Measurements from ENCODE around the gene HOXD9. TPM values are rescaled to one million over a fixed set of nuclear protein-coding genes. Genes with fewer than 3 reads are reported as not detected.
A peak's percentile ranks its signal among the peaks of the same experiment; 100 is the strongest.

The HOXD9 gene
- total and polyA plus RNA-seq, 8 donors, result 0.12 to 1.1 (median 0.34) TPM; not detected in 2

GRCh38 chr2:176098366-176099158 lies 24.0 kb upstream of the HOXD9 start:
- Histone ChIP-seq H3K27ac (no peak overlapping the region), H3K36me3 (no peaks in the 10 kb centered on the region), H3K4me3 (no peak overlapping the region), H3K4me1 (peaks cover 0 to 5% (median 4%) of the 10 kb centered on the region in 3 donors), H3K27me3 (peaks cover 8 to 87% (median 46%) of the 10 kb centered on the region in 4 donors), H3K9me3 (no peaks in the 10 kb centered on the region)
- DNase-seq, result peak in 1 of 6 donors; percentile 80
- intact Hi-C loops (cut with DNase I), result loop anchor here in 1 of 3 donors (5.0 kb wide), 1 partner anchor 416 kb away; no protein-coding TSS in a partner anchor
- 4 to 5% methylated on average over 34 to 35 of the region's 35 CpGs for WGBS, 2 donors
- no peak for TF ChIP-seq CTCF (IDR thresholded peaks at IDR 0.05)
- no peak for FAIRE-seq
- no peak for ATAC-seq

GRCh38 chr2:176099159-176099727 lies 23.3 kb upstream of the HOXD9 start:
- intact Hi-C loops (cut with DNase I), result loop anchor here in 1 of 3 donors (5.0 kb wide), 1 partner anchor 417 kb away; no protein-coding TSS in a partner anchor
- Histone ChIP-seq H3K4me1 (peaks cover 0 to 4% (median 4%) of the 10 kb centered on the region in 3 donors), H3K4me3 (no peak overlapping the region), H3K27me3 (peaks cover 8 to 87% (median 44%) of the 10 kb centered on the region in 4 donors), H3K27ac (no peak overlapping the region), H3K9me3 (no peaks in the 10 kb centered on the region), H3K36me3 (no peaks in the 10 kb centered on the region)
- FAIRE-seq, result no peak
- 6 to 7% methylated on average over 30 of the region's 30 CpGs for WGBS, 2 donors
- DNase-seq, result no peak
- ATAC-seq, result no peak
- TF ChIP-seq CTCF (IDR thresholded peaks at IDR 0.05), result no peak

- no peak for TF ChIP-seq CTCF (IDR thresholded peaks at IDR 0.05)
- WGBS, 2 donors, result 5 to 6% methylated on average over 70 of the region's 70 CpGs
- Histone ChIP-seq H3K4me1 (peaks cover 0 to 8% (median 4%) of the 10 kb centered on the region in 3 donors), H3K9me3 (no peaks in the 10 kb centered on the region), H3K36me3 (no peaks in the 10 kb centered on the region), H3K4me3 (no peak within 1 kb of the TSS), H3K27ac (no peak within 1 kb of the TSS), H3K27me3 (peaks cover 3 to 87% (median 45%) of the 10 kb centered on the region in 4 donors)
- FAIRE-seq (no peak), ATAC-seq (no peak), DNase-seq (peak in 1 of 6 donors; percentile 77)
- intact Hi-C loops (cut with DNase I), result loop anchor here in 1 of 3 donors (5.0 to 10.0 kb wide), 2 partner anchors 418 to 745 kb away; no protein-coding TSS in a partner anchor
Measured at GRCh38 chr2:176099728-176100546, 22.6 kb upstream of the HOXD9 start, which contains the start of gene HOXD12. Gene HOXD12, plus strand, starts transcription at chr2:176099795. Its CDS starts 7 bp downstream, at chr2:176099802.

GRCh38 chr2:176100547-176101140 lies 21.9 kb upstream of the HOXD9 start:
- no peak overlapping the region for H3K27ac ChIP-seq
- no peaks in the 10 kb centered on the region for H3K36me3 ChIP-seq
- ATAC-seq (no peak), FAIRE-seq (no peak), DNase-seq (no peak)
- H3K27me3 ChIP-seq, result peaks cover 2 to 84% (median 40%) of the 10 kb centered on the region in 4 donors
- no peaks in the 10 kb centered on the region for H3K9me3 ChIP-seq
- intact Hi-C loops (cut with DNase I), result loop anchor here in 1 of 3 donors (10.0 kb wide), 1 partner anchor 746 kb away; no protein-coding TSS in a partner anchor
- 10 to 12% methylated on average over 28 of the region's 28 CpGs for WGBS, 2 donors
- H3K4me3 ChIP-seq, result no peak overlapping the region
- H3K4me1 ChIP-seq, result peaks cover 0 to 8% (median 4%) of the 10 kb centered on the region in 3 donors
- TF ChIP-seq CTCF (IDR thresholded peaks at IDR 0.05), result no peak
